ENCODE results near the gene ERG. TPM values are rescaled to one million over a fixed set of nuclear protein-coding genes. Genes with fewer than 3 reads are reported as not detected.

Gene ERG
- total RNA-seq, 1 donor from 2014 or later, result 27.2 TPM

- peak; percentile 23 for DNase-seq (ENCODE audit: low spot score)
These were observed 139.6 kb downstream of the ERG start for GRCh38 chr21:38358666-38359065.

GRCh38 chr21:38358098-38358497 is 140.2 kb downstream of the ERG start:
- DNase-seq (ENCODE audit: low spot score), result no peak

GRCh38 chr21:38356883-38357625 is 141.2 kb downstream of the ERG start:
- DNase-seq (ENCODE audit: low spot score), result peak; percentile 26

DNA sequence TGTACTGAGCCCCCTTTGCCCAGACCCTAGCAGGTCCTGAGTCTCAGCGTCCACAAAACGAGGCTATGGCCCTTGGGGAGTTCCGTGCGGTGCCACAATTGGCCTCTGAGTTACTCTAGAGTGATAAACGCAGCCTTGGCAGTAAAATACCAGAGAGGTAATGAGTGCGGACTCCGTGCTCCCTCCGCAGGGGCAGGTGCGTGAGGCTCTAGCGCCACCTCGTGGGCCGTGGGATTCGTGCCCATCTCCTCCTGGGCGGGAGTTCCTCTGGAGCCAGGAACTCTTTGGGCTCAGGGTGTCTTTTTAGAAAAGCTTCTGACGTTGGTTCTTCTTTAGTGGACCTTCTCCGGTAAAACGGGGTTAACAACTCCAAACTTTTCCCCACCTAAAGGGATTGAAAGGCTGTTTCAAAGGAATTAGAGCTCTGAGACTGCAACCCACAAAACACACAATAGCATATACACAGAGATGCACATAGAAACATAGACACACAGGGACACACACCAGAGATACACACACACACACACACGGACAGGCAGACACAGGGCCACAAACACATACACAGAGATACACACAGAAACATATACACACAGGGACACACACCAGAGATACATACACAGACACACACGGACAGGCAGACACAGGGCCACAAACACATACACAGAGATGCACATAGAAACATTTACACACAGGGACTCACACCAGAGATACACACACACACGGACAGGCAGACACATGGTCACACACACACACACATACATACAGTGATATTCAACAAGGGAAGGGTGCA is 142.1 kb downstream of the ERG start:
- peak; percentile 84 for DNase-seq (ENCODE audit: low spot score)

DNA sequence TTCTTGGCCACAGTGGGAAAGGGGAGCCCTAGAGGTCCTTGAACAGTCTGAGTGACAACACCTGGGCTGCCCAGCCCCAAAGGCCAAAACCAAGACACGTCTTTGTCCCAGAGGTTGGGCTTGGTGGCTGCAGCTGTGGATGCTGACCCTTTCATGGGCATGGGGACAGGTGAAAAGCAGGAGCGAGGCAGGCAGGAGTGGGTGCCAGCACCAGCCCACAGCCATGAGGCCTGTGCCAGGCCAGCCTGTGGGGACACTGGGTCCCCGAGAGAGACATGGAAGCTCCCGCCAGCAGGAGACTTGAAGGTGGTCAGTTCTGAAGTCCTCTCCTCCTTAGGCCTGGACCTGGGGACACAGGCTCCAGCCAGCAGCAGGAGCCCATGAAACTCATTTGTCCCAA is 142.9 kb downstream of the ERG start:
- DNase-seq (ENCODE audit: low spot score), result peak; percentile 40

DNA sequence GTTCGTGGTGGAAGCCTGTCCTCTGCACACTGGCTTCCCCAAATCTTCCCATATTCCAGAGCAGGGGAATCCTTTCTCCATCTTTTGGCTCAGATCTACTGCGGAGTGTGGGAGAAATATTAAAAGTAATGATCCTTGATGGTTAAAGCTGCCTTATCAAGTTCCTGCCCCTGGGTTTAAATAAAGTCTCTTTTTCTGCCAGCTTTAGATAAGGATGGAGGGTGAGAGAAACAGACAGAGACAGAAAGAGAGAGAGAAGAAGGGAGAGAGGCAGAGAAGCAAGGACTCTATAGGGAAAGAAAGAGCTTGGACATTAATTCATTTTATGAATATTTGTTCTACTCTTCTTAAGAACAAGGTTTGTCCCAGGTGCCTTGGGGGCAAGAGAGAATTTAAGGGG is 143.5 kb downstream of the ERG start:
- peak; percentile 7 for DNase-seq (ENCODE audit: low spot score)

DNA sequence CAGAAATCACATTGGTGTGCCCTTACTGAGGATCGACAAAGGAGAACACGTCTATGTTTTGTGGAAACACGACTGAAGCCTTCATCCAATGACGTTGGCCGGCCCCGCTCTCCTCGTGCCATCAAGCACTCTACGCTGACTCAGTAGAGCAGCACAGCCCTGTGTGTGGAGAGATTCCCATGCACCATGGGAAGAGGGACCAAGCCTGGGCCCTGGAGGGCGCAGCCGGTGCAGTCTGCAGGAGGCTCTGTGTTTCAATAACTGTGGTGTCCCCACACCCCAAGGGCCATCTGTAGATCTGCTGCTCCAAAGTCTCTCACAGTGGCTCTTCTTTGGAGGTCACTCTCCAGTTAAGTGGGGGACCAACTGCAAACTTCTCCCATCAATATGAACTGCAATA is 144.0 kb downstream of the ERG start:
- DNase-seq (ENCODE audit: low spot score), result peak; percentile 28

- DNase-seq (ENCODE audit: low spot score), result peak; percentile 56
These were observed 145.6 kb downstream of the ERG start for GRCh38 chr21:38352536-38353219.

DNA sequence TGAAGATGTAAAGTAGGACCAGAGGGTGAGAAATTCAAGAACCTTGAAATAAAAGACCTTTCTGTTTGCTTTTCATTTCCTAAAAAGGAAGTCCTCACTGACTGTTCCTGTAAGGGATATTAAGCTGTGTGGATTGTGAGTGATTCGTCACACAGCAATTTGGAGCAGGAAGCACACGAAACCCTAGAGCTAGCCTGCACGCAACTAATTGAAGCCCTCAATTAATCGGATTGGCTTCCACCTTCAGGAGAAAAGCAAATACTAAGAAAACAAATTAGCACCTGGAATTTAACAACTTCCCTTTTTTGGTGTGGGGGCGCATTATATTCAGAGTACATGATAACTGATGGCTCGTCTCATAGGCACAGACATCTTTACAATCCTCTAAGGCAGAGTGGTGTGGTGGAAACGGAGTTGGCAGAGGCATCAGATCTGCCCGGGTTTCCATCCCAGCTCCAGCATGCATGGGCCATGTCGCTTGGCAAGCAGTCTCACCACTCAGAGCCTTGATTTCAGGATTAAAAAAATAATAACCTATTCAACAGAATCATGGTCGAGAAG is 146.2 kb downstream of the ERG start:
- DNase-seq (ENCODE audit: low spot score), result peak; percentile 36

- DNase-seq (ENCODE audit: low spot score), result no peak
These were observed 146.9 kb downstream of the ERG start for GRCh38 chr21:38351176-38351959.

DNA sequence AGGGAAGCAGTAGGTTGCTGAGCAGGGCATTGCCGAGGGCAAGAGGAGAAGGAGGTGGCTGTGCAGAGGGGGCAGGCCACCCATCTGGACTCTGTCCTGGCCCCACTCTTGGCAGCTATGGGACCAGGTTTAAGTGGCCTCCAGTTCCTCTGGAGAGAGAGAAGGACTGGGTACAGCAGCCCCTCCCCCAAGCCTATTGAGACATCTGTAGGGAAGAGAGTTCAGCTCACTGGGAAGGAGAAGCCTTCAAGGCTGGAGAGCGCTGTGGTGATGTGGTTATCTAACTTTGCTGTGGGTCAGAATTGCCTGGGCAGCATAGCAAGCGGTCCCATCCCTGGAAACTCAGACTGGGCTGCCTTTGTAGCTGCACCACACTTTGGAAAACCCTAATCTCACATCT is 147.6 kb downstream of the ERG start:
- DNase-seq (ENCODE audit: low spot score), result no peak

GRCh38 chr21:38349977-38350376 is 148.3 kb downstream of the ERG start:
- no peak for DNase-seq (ENCODE audit: low spot score)

GRCh38 chr21:38349111-38349746 is 149.0 kb downstream of the ERG start:
- peak; percentile 24 for DNase-seq (ENCODE audit: low spot score)

GRCh38 chr21:38346286-38346685 is 152.0 kb downstream of the ERG start:
- DNase-seq (ENCODE audit: low spot score), result no peak

GRCh38 chr21:38343691-38344090 is 154.6 kb downstream of the ERG start:
- DNase-seq (ENCODE audit: low spot score), result peak; percentile 70

- DNase-seq (ENCODE audit: low spot score), result no peak
These were observed 155.5 kb downstream of the ERG start for GRCh38 chr21:38342739-38343138.

GRCh38 chr21:38341546-38342012 is 156.7 kb downstream of the ERG start:
- DNase-seq (ENCODE audit: low spot score), result no peak

GRCh38 chr21:38340131-38340530 is 158.1 kb downstream of the ERG start:
- no peak for DNase-seq (ENCODE audit: low spot score)

- no peak for DNase-seq (ENCODE audit: low spot score)
These were observed 160.5 kb downstream of the ERG start for GRCh38 chr21:38337793-38338192.

DNA sequence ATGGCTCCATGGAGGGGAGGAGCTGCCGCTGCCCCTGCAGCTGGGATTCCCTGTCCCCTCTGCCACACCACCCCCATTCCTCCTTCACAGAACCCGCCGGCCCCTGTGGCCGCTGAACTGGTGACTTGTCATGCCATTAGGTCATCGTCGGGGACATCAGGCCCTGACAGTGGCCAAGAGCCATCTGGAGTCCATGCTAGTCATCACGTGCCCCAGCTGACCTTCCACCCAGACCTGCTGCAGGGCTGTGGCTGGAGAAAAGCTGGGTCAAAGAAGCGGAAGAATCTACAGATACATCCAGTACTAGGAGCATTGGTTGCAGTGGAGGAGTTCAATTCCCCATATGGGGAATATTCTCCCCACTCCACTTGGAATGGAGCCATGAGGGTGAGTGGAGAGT is 163.4 kb downstream of the ERG start:
- no peak for DNase-seq (ENCODE audit: low spot score)

All from ureter (tissue), 1 donor.